Endothelial cell (in vitro differentiated cells): ENCODE measurements around the gene NMNAT3. TPM values are rescaled to one million over a fixed set of nuclear protein-coding genes. Genes with fewer than 3 reads are reported as not detected.

ENCODE experiments used
- DNase-seq: peaks from one replicate; pipeline ENCODE4 v3.0.0; 2021; ENCODE audit warnings: low spot score
- H3K27ac Mint-ChIP-seq: one replicate; pipeline ENCODE4 v1.8.0; 2021; ENCODE audit warnings: mixed read lengths, inconsistent platforms; ENCODE audit not compliant: unreplicated experiment
- H3K27me3 Mint-ChIP-seq: one replicate; pipeline ENCODE4 v1.8.0; 2021; ENCODE audit warnings: mild to moderate bottlenecking, moderate library complexity, mixed read lengths, inconsistent platforms; ENCODE audit not compliant: unreplicated experiment
- H3K36me3 Mint-ChIP-seq: one replicate; pipeline ENCODE4 v1.8.0; 2021; ENCODE audit warnings: mild to moderate bottlenecking, low read depth, mixed read lengths, inconsistent platforms; ENCODE audit not compliant: unreplicated experiment
- H3K4me1 Mint-ChIP-seq: one replicate; pipeline ENCODE4 v1.8.0; 2021; ENCODE audit warnings: mild to moderate bottlenecking, mixed read lengths, inconsistent platforms; ENCODE audit not compliant: unreplicated experiment
- H3K4me3 Mint-ChIP-seq: one replicate; pipeline ENCODE4 v1.8.0; 2021; ENCODE audit warnings: mild to moderate bottlenecking, mixed read lengths, inconsistent platforms; ENCODE audit not compliant: unreplicated experiment
- H3K9me3 Mint-ChIP-seq: one replicate; pipeline ENCODE4 v1.8.0; 2021; ENCODE audit warnings: mixed read lengths, inconsistent platforms; ENCODE audit not compliant: unreplicated experiment
- CTCF ChIP-seq: fragments of 200-600 bp; sonication (generic); IDR thresholded peaks from one replicate; pipeline ENCODE4 v1.5.0; 2021; ENCODE audit warnings: antibody characterized with exemption; ENCODE audit not compliant: unreplicated experiment
- total RNA-seq: library from RNA; stranded (reverse); fragmentation: NEBNext Ultra II Directional; extraction: Animal tissue kit (Norgen Biotek cat#: 25700); gene quantifications from one replicate; pipeline ENCODE4 v1.2.1, GENCODE V29; 2021; ENCODE audit not compliant: unreplicated experiment

NMNAT3 gene
- total RNA-seq, 1 donor from 2014 or later = 0.62 TPM

- H3K27ac Mint-ChIP-seq = no peak overlapping the region
- no peak overlapping the region for H3K4me3 Mint-ChIP-seq
- DNase-seq = no peak
- TF ChIP-seq CTCF = no peak
- H3K36me3 Mint-ChIP-seq = no peaks in the 10 kb centered on the region
- H3K4me1 Mint-ChIP-seq = no peaks in the 10 kb centered on the region
- H3K27me3 Mint-ChIP-seq = no peaks in the 10 kb centered on the region
- H3K9me3 Mint-ChIP-seq = no peaks in the 10 kb centered on the region
Measured at GRCh38 chr3:139620438-139620837, 57.3 kb downstream of the NMNAT3 start.

- no peak overlapping the region for H3K27ac Mint-ChIP-seq
- no peaks in the 10 kb centered on the region for H3K9me3 Mint-ChIP-seq
- no peaks in the 10 kb centered on the region for H3K4me1 Mint-ChIP-seq
- H3K4me3 Mint-ChIP-seq = no peak overlapping the region
- H3K36me3 Mint-ChIP-seq = no peaks in the 10 kb centered on the region
- no peaks in the 10 kb centered on the region for H3K27me3 Mint-ChIP-seq
- no peak for TF ChIP-seq CTCF
- DNase-seq = no peak
Measured at GRCh38 chr3:139619484-139619883, 58.3 kb downstream of the NMNAT3 start.

GRCh38 chr3:139617672-139618268 lies 60.0 kb downstream of the NMNAT3 start:
- no peaks in the 10 kb centered on the region for H3K27me3 Mint-ChIP-seq
- DNase-seq = no peak
- TF ChIP-seq CTCF = no peak
- H3K36me3 Mint-ChIP-seq = no peaks in the 10 kb centered on the region
- no peak overlapping the region for H3K27ac Mint-ChIP-seq
- H3K4me3 Mint-ChIP-seq = no peak overlapping the region
- no peaks in the 10 kb centered on the region for H3K9me3 Mint-ChIP-seq
- no peaks in the 10 kb centered on the region for H3K4me1 Mint-ChIP-seq

- no peaks in the 10 kb centered on the region for H3K36me3 Mint-ChIP-seq
- H3K9me3 Mint-ChIP-seq = no peaks in the 10 kb centered on the region
- TF ChIP-seq CTCF = no peak
- no peak overlapping the region for H3K4me3 Mint-ChIP-seq
- H3K27ac Mint-ChIP-seq = no peak overlapping the region
- no peak for DNase-seq
- H3K27me3 Mint-ChIP-seq = no peaks in the 10 kb centered on the region
- no peaks in the 10 kb centered on the region for H3K4me1 Mint-ChIP-seq
Measured at GRCh38 chr3:139611528-139611927, 66.2 kb downstream of the NMNAT3 start.

GRCh38 chr3:139610886-139611285 lies 66.9 kb downstream of the NMNAT3 start:
- Mint-ChIP-seq H3K27me3 (no peaks in the 10 kb centered on the region), H3K4me3 (no peak overlapping the region), H3K4me1 (no peaks in the 10 kb centered on the region), H3K27ac (no peak overlapping the region), H3K36me3 (no peaks in the 10 kb centered on the region), H3K9me3 (no peaks in the 10 kb centered on the region)
- no peak for TF ChIP-seq CTCF
- DNase-seq = no peak
